ENCODE results near the gene MYH4. TPM values are rescaled to one million over a fixed set of nuclear protein-coding genes. Genes with fewer than 3 reads are reported as not detected.

Gene MYH4
- polyA plus RNA-seq, 1 of the 3 experiments (the other 2 are of a cell fraction), result not detected

DNA sequence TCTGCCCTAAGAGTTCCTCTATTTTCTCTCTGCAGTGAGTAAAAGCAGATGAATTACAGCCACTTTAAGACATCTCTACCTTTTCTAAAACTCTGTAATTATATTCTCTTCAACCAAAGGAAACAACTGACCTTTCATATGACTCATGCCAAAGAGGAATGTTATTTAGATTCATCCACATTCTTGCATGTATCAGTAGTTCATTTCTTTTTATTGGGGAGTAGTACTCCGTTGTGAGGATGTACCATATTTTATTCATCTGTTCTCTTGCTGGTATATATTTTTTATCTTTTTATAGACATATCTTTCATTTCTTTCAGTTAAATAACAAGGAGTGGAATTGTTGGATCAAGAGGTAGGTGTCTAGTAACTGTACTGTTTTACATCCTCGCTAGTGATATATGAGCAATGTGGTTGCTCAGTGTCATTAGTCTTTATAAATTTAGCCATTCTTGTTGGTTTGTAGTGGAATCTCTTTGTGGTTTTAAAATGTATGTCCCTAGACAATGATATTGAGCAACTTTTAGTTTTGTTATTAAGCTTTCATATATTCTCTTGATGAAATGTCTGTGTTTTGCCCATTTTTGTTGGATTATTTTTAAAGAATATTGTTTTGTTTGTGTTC, 39.8 kb downstream of the MYH4 start:
- TF ChIP-seq YY1 (IDR thresholded peaks at IDR 0.05; ENCODE audit: low read depth), result no peak
- TF ChIP-seq ELF1 (IDR thresholded peaks at IDR 0.05), result no peak
- no peak for TF ChIP-seq RFX5 (IDR thresholded peaks at IDR 0.05; ENCODE audit: low read length)
- no peak for TF ChIP-seq USF1 (IDR thresholded peaks at IDR 0.05; ENCODE audit: borderline replicate concordance, low read depth)
- TF ChIP-seq, protein P1, sequence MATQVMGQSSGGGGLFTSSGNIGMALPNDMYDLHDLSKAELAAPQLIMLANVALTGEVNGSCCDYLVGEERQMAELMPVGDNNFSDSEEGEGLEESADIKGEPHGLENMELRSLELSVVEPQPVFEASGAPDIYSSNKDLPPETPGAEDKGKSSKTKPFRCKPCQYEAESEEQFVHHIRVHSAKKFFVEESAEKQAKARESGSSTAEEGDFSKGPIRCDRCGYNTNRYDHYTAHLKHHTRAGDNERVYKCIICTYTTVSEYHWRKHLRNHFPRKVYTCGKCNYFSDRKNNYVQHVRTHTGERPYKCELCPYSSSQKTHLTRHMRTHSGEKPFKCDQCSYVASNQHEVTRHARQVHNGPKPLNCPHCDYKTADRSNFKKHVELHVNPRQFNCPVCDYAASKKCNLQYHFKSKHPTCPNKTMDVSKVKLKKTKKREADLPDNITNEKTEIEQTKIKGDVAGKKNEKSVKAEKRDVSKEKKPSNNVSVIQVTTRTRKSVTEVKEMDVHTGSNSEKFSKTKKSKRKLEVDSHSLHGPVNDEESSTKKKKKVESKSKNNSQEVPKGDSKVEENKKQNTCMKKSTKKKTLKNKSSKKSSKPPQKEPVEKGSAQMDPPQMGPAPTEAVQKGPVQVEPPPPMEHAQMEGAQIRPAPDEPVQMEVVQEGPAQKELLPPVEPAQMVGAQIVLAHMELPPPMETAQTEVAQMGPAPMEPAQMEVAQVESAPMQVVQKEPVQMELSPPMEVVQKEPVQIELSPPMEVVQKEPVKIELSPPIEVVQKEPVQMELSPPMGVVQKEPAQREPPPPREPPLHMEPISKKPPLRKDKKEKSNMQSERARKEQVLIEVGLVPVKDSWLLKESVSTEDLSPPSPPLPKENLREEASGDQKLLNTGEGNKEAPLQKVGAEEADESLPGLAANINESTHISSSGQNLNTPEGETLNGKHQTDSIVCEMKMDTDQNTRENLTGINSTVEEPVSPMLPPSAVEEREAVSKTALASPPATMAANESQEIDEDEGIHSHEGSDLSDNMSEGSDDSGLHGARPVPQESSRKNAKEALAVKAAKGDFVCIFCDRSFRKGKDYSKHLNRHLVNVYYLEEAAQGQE (IDR thresholded peaks at IDR 0.05; ENCODE audit: low read depth, low read length), result no peak
- no peak for TF ChIP-seq RXRA (IDR thresholded peaks at IDR 0.05; ENCODE audit: borderline replicate concordance, low read depth)
- no peak for TF ChIP-seq CHD2 (IDR thresholded peaks at IDR 0.05; ENCODE audit: low read length, partially characterized antibody)
- TF ChIP-seq, protein P2, sequence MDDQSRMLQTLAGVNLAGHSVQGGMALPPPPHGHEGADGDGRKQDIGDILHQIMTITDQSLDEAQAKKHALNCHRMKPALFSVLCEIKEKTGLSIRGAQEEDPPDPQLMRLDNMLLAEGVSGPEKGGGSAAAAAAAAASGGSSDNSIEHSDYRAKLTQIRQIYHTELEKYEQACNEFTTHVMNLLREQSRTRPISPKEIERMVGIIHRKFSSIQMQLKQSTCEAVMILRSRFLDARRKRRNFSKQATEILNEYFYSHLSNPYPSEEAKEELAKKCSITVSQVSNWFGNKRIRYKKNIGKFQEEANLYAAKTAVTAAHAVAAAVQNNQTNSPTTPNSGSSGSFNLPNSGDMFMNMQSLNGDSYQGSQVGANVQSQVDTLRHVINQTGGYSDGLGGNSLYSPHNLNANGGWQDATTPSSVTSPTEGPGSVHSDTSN (IDR thresholded peaks at IDR 0.05), result no peak
- no peak for TF ChIP-seq USF2 (IDR thresholded peaks at IDR 0.05; ENCODE audit: borderline replicate concordance, low read depth, low read length)
- no peak for TF ChIP-seq MAX (IDR thresholded peaks at IDR 0.05; ENCODE audit: low read depth)
- TF ChIP-seq EP300 (IDR thresholded peaks at IDR 0.05; ENCODE audit: borderline replicate concordance in 1 of 2, low read depth in 1 of 2, low read length in 1 of 2), result no peak
- TF ChIP-seq NRF1 (IDR thresholded peaks at IDR 0.05; ENCODE audit: low read depth, low read length), result no peak
- no peak for TF ChIP-seq NFIC (IDR thresholded peaks at IDR 0.05; ENCODE audit: borderline replicate concordance)
- TF ChIP-seq ZBTB33 (IDR thresholded peaks at IDR 0.05; ENCODE audit: borderline replicate concordance, low read depth), result no peak
- no peak for TF ChIP-seq GATA2 (CRISPR knock-in tag; IDR thresholded peaks at IDR 0.05)
- TF ChIP-seq SIN3A (IDR thresholded peaks at IDR 0.05; ENCODE audit: borderline replicate concordance, low read depth, low read length), result no peak
- TF ChIP-seq CTCF (IDR thresholded peaks at IDR 0.05), result no peak
- no peak for TF ChIP-seq EZH2phosphoT487 (IDR thresholded peaks at IDR 0.05; ENCODE audit: borderline replicate concordance, low read depth)
- Histone ChIP-seq H3K9me3 (no peaks in the 10 kb centered on the region), H3K27ac (ENCODE audit: low read depth in 2 of 2, low read length in 1 of 2) (no peak overlapping the region), H3F3A (replicated peaks; ENCODE audit: insufficient read depth) (no peaks in the 10 kb centered on the region), H3K79me2 (ENCODE audit: insufficient read depth) (no peaks in the 10 kb centered on the region), H3K9ac (no peak overlapping the region), H3K9me2 (no peaks in the 10 kb centered on the region), H3K4me3 (ENCODE audit: low read depth in 2 of 2, low read length in 1 of 2) (no peak overlapping the region), H4K20me1 (ENCODE audit: insufficient read depth) (no peaks in the 10 kb centered on the region), H3K27me3 (ENCODE audit: insufficient read depth) (no peaks in the 10 kb centered on the region), H3K4me1 (ENCODE audit: control insufficient read depth in 1 of 2, insufficient read depth in 2 of 2, low read depth in 1 of 2, low read length in 1 of 2) (no peaks in the 10 kb centered on the region), H2AFZ (ENCODE audit: low read depth) (no peak overlapping the region; the same call in 1 of the 2 replicates), H3K36me3 (replicated peaks in 1 of 2; ENCODE audit: control insufficient read depth in 1 of 2, insufficient read depth in 2 of 2, low read length in 1 of 2) (no peaks in the 10 kb centered on the region), H3K4me2 (no peak overlapping the region)
- ChIA-PET CTCF (no interaction called here), POLR2A (no interaction called here)
- WGBS (ENCODE audit: low lambda C conversion rate), result 14% methylated on average over 2 of the region's 2 CpGs
- no peak for DNase-seq

Data from SK-N-SH (cell line).